Liver (tissue), 3 donors: ENCODE results near the gene SPTAN1.

Source experiments
- ATF3 ChIP-seq: IDR thresholded peaks from 2 replicates; pipeline ENCODE4 v1.6.1; 2016; ENCODE audit warnings: antibody characterized with exemption
- CTCF ChIP-seq: fragments of 150-350 bp; IDR thresholded peaks from 2 replicates; pipeline ENCODE4 v1.5.1; 2017; ENCODE audit warnings: improper control_type of control experiment, low read depth, low read length; ENCODE audit not compliant: missing input control
- EGR1 ChIP-seq, 2 donors: IDR thresholded peaks; 2 replicates each; pipeline ENCODE4 v1.6.1; 2016 to 2018; ENCODE audit warnings: antibody characterized with exemption in 2 of 2, low read depth in 2 of 2
- FOXA1 ChIP-seq: IDR thresholded peaks from 2 replicates; pipeline ENCODE4 v1.6.1; 2016; ENCODE audit warnings: antibody characterized with exemption
- MAX ChIP-seq: IDR thresholded peaks from 2 replicates; pipeline ENCODE4 v1.6.1; 2016; ENCODE audit warnings: antibody characterized with exemption
- RAD21 ChIP-seq, 2 donors: IDR thresholded peaks; 2 replicates each; pipeline ENCODE4 v1.6.1; 2016; ENCODE audit warnings: antibody characterized with exemption in 2 of 2, mild to moderate bottlenecking in 2 of 2
- REST ChIP-seq: IDR thresholded peaks from 2 replicates; pipeline ENCODE4 v1.6.1; 2016; ENCODE audit warnings: antibody characterized with exemption, mild to moderate bottlenecking
- SP1 ChIP-seq: IDR thresholded peaks from 2 replicates; pipeline ENCODE4 v1.6.1; 2018; ENCODE audit warnings: antibody characterized with exemption, mild to moderate bottlenecking
- YY1 ChIP-seq: IDR thresholded peaks from 2 replicates; pipeline ENCODE4 v1.6.1; 2016; ENCODE audit warnings: antibody characterized with exemption, mild to moderate bottlenecking
- donor health status: healthy.
- donor health status: healthy.

GRCh38 chr9:128579194-128579593 is 26.8 kb downstream of the SPTAN1 start:
- TF ChIP-seq YY1 = no peak
- TF ChIP-seq CTCF = no peak
- TF ChIP-seq RAD21 (IDR thresholded peaks at IDR 0.05) = peak in 1 of 2 donors; percentile 8
- TF ChIP-seq ATF3 = no peak
- TF ChIP-seq MAX = no peak
- TF ChIP-seq REST = no peak
- no peak for TF ChIP-seq FOXA1
- no peak for TF ChIP-seq EGR1 (IDR thresholded peaks at IDR 0.05; ENCODE audit: low read depth in 2 of 2)
- no peak for TF ChIP-seq SP1
